NCI-H2227 (cell line): Measurements from ENCODE around the gene ALK.

ENCODE experiments used
- DNase-seq: peaks from one replicate; lab custom pipeline; 2025; ENCODE audit not compliant: unreplicated experiment; lab: John Stamatoyannopoulos, UW

Gene ALK

GRCh38 chr2:29215739-29216608 lies 705.4 kb downstream of the ALK start:
- DNase-seq = no peak

- DNase-seq = no peak
Measured at GRCh38 chr2:29215073-29215472, 706.3 kb downstream of the ALK start.

- no peak for DNase-seq
Measured at GRCh38 chr2:29213888-29214291, 707.5 kb downstream of the ALK start.

DNA sequence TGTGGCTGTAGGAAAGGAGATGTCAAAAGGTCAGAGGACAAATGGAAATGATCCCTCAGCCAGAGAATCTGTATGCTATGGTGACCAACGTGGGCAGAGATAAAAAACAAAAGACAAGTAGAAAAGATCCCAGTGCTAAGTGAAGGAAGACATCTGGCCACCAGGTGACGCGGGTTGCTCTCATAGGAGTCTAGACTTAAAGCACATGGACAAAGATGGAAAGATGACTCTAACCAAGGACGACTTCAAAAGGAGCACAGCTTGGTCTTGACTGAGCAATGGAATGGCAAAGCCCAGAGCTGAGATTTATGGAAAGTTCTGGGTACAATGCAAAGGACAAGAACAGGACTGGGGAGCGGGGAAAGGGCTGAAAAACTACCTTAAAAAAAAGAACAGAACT lies 709.4 kb downstream of the ALK start:
- peak; percentile 11 for DNase-seq

GRCh38 chr2:29209551-29209950 lies 711.8 kb downstream of the ALK start:
- DNase-seq = no peak

DNA sequence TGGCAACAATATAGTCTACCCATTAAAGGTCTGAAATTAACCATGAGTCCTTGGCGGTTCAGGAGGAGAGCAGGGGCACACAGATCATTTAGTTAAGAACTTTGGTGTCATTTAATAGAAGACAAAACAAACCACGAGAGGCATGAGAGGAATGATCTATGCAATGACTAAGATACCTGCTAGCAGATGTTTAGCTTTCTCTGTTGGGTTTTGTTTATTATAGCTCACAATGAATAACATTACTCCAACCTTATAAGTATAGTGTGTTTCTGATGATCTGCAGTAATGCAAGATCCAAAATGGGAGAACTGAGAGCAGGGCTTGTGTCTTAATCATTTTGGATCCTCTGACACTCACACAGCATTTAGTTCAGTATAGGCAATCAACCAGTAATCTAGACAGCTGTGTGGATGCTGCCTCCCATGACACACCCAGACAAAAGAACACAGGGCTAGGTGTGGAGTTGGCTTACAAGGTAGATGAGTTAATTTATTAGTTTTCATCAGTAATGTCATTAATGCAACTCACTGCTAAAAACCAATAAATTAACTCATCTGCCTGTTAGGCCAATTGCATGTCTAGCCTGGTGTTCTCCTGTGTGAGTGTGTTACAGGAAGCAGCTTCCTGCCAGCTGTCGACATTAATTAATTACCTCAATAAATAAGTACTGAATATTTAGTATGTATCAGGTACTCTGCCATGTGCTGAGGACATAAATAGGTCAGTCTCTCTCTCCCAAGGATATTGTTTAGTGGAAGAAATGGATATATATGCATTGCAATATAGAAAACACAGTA lies 713.8 kb downstream of the ALK start:
- no peak for DNase-seq

- no peak for DNase-seq
Measured at GRCh38 chr2:29206941-29207340, 714.4 kb downstream of the ALK start.

DNA sequence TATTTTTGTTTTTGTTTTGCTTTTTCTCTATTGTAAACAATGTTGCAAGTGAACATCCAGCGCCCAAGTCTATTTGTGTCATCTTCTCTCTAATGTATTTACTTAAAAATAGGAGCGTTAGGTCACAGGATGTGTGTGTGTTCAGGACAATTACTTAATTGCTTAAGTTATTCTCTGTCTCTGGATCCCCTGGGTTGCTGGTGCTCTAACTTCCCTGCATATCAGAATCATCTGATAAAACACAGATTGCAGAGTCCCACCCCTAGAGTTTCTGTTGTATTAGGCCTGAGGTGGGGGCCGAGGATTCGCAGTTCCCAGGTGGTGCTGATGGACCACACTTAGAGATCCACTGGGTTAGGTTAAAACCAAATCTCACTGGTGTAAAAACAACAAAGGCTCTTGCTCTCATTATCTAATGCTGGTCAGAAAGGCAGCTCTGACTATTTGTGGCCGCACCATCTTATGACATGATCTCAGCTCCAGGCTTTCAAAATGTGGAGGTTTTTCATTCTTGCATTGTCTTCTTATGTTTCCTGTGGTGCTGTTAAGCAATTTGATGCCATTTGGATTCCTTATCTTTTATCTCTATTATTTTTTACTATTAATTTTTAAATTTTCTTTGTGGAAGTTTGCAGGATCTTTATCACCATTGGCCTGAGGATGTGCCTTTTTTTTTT lies 718.4 kb downstream of the ALK start:
- DNase-seq = no peak

DNA sequence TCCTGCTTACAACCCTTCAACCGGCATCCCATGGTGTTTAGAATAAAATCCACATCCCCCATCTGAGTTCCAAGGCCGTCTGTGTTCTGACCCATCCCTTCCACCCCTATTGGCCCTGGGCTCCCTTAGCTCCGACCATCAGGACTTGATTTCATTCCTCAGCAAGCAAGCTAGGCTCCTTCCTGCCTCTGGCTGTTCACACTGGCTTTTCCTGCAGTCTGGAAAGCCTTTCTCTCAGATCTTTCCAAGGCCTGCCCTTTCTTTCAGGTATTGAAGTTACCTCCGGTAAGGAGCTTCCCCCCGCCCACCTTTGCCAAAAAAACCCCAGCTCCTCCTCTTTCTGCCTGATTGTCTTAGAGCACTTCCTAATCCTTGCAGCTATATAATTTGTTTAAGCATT lies 719.4 kb downstream of the ALK start:
- DNase-seq = no peak

DNA sequence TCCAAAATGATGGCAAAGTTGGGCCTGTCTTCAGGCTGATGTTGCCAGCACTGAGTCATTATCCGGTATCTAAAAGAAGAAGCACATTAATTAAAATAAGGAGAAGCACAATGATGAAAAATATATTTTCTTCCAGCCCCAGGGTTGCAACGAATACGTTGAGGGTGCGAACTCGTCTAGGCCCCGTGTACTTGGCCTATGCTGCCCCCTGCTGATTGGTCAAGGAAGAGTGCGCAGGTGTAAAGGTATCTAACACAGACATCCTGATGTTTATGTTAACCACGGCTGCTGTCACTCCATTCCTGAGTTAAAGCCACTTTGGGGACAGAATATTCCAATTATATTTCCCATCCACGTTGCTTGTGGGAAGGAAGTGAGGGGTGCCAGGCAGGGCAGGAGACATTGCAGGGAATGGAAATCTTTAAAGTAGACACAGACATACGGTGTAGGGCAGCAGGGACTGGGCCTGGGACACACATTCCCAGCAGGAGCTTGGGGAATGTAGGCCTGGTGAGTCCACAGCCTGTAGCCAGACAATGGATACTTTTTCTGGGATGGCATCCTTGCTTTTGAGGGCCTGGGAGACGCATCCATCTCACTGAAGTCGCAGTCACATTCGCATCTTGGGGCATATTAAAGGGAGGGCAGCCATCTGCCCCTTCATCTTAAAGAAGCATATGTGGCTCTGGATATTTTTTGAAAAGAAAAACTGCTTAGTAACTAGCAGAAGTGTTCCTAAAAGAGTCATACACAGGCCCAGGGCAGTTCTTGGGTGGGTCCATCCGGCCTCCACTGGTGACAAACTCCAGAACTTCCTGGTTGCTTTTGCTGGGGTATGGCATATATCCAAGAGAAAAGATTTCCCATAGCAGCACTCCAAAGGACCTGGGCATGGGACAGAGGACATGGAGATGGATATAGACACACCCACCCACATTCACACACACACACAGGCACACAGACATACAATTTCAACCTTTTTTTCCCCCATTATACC lies 724.3 kb downstream of the ALK start:
- peak; percentile 83 for DNase-seq

DNA sequence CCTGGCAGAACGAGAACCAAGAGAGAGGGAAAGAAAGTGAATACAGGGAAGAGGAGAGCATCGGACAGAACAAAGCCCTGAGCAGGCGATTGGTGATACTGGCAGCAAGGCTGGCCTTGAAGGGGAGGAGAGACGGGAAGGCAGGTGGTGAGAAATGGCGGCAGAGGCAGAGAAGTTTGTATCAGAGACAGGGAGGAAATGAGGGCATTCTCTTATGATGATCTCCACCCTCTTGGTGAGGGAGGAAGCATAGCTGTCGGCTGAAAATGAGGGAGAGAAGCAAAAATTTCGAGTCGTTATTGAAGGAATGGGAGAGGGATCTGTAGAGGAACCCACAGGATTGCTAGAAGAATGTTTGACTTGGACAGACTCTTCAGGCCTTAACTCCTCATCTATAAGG lies 725.6 kb downstream of the ALK start:
- DNase-seq = no peak

GRCh38 chr2:29193681-29194080 lies 727.7 kb downstream of the ALK start:
- DNase-seq = no peak

DNA sequence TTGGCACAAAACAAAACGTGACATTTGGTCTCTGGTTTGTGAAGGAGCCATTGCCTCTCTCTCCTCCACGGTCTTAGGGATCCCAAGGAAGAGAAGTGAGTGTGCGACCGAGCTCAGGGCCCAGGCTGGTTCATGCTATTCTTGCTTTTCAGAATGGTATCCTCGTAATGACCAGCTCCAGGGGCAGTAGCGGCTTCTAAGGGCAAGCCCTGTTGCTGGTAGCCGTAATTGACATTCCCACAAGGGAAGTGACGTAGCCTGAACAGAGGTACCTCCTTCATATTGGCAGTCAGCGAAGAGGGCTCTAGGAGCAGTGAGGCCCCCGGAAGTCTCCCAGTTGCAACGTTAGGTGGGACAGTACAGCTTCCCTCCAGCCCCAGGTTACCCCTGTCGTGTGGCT lies 728.3 kb downstream of the ALK start:
- DNase-seq = no peak

DNA sequence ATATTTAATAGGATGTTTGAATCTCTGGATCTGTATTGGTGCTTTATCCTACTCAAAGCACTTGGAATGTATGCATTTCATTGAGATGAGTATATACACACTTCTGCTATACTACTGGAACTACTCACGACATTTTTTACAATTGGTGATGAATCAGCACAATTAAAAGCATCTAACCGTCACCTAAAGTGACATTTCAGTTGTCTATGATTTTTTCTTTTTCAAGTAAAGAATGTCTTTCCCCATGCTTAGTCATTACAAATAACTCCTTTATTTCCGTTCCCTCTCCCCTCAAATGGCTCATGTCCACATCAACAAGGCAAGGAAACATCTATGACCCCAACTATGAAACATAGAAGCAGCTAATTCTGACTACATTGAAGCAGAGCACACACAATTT lies 728.9 kb downstream of the ALK start:
- DNase-seq = no peak

GRCh38 chr2:29191817-29192216 lies 729.6 kb downstream of the ALK start:
- no peak for DNase-seq

GRCh38 chr2:29189052-29189451 lies 732.3 kb downstream of the ALK start:
- no peak for DNase-seq

GRCh38 chr2:29187926-29188325 lies 733.5 kb downstream of the ALK start:
- DNase-seq = no peak

- no peak for DNase-seq
Measured at GRCh38 chr2:29186817-29187216, 734.6 kb downstream of the ALK start.

DNA sequence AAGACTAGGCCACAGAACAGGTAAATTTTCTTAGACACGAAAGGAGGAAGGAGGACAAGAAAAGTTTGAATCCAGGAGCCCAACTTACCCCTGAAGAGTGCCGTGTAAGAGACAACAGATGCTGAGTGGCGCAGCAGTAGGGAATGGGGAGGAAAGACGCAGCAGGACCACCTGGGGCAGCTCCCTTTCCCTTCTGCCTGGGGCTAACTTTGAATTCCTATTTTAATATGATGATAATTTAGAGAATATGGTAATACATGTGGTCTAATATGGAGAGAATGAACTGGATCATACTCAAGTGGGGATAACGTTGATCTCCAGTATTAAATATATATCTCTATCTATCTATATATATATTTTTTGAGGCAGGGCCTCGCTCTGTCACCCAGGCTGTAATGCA lies 736.9 kb downstream of the ALK start:
- no peak for DNase-seq

DNA sequence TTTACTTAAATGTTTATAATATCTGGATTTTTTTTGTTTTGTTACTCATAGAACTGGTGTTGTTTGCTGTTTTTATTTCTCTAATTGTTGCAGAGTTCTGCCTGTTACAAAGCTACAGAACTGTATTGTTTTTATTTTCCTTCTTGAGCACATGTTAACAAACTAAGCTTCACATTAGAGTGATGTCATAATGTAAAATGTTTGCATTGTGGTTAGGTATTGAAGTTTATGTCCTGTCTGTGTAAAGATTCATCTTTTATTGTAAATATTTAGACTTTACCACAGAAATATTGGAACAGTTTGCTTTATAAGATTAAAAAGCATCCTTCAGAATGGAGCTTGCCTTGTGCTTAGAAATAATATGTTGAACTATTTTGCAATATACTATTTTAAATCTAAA lies 738.5 kb downstream of the ALK start:
- no peak for DNase-seq

DNA sequence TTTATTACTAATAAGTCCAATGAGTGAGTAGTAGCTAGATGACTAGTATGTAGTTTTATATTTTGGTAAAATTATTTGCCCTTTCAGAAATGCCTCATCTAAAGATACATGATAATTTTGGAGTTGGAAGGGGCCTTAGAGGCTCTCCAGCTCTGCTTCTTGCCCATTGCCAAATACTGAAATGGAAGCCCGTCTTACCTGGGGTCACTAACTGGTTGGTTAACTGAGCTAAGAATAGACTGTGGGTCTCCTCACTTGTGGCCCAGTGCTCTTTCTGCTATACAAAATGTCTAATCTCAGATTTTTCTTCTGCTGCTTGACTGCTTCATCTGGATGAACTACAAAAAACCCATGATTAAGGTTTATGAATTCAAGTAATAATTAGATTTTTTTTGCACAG lies 739.1 kb downstream of the ALK start:
- DNase-seq = no peak
